GM23248 (cell line): ENCODE results near the gene EIF3B. TPM values are rescaled to one million over a fixed set of nuclear protein-coding genes. Genes with fewer than 3 reads are reported as not detected.
"Not testable (repeated sequence)": the region's sequence is repeated elsewhere in the genome, so short reads cannot be mapped to it uniquely, and the experiment has no call there.

Experiments
- DNase-seq: peaks from one replicate; pipeline ENCODE4 v3.0.0-alpha.2; 2015
- H2AFZ ChIP-seq: fragments of 200-600 bp; sonication (generic); 2 replicates; pipeline ENCODE4 v1.6.1; 2016; ENCODE audit warnings: antibody characterized with exemption
- H3F3A ChIP-seq: fragments of 200-600 bp; sonication (generic); 2 replicates; pipeline ENCODE4 v1.6.1; 2016; ENCODE audit warnings: mild to moderate bottlenecking, antibody characterized with exemption, mixed run types; ENCODE audit not compliant: insufficient read depth
- H3K27ac ChIP-seq: fragments of 200-600 bp; sonication (generic); 2 replicates; pipeline ENCODE4 v1.5.1; 2016; ENCODE audit warnings: mild to moderate bottlenecking
- H3K27me3 ChIP-seq: fragments of 200-600 bp; sonication (generic); replicated peaks from 2 replicates; pipeline ENCODE4 v1.6.1; 2016; ENCODE audit warnings: mild to moderate bottlenecking; ENCODE audit not compliant: insufficient read depth
- H3K36me3 ChIP-seq: fragments of 200-600 bp; sonication (generic); 2 replicates; pipeline ENCODE4 v1.6.1; 2016; ENCODE audit warnings: low read depth, mild to moderate bottlenecking
- H3K4me1 ChIP-seq: fragments of 200-600 bp; sonication (generic); 2 replicates; pipeline ENCODE4 v1.6.1; 2016; ENCODE audit warnings: mild to moderate bottlenecking; ENCODE audit not compliant: insufficient read depth
- H3K4me2 ChIP-seq: fragments of 200-600 bp; sonication (generic); one replicate; pipeline ENCODE4 v1.6.1; 2016; ENCODE audit warnings: mild to moderate bottlenecking; ENCODE audit not compliant: unreplicated experiment
- H3K4me3 ChIP-seq: fragments of 200-600 bp; sonication (generic); 2 replicates; pipeline ENCODE4 v1.5.1; 2016; ENCODE audit warnings: mild to moderate bottlenecking
- H3K79me2 ChIP-seq: fragments of 200-600 bp; sonication (generic); 2 replicates; pipeline ENCODE4 v1.6.1; 2016; ENCODE audit warnings: mild to moderate bottlenecking; ENCODE audit not compliant: insufficient read depth
- H3K9ac ChIP-seq: fragments of 200-600 bp; sonication (generic); 2 replicates; pipeline ENCODE4 v1.6.1; 2016; ENCODE audit warnings: mild to moderate bottlenecking
- H3K9me2 ChIP-seq: fragments of 200-600 bp; sonication (generic); 2 replicates; pipeline ENCODE4 v1.6.1; 2016; ENCODE audit warnings: mixed run types, mild to moderate bottlenecking, moderate library complexity; ENCODE audit not compliant: insufficient read depth
- H3K9me3 ChIP-seq: fragments of 200-600 bp; sonication (generic); one replicate; pipeline ENCODE4 v1.6.1; 2017; ENCODE audit warnings: low read depth
- H4K20me1 ChIP-seq: fragments of 200-600 bp; sonication (generic); 2 replicates; pipeline ENCODE4 v1.6.0; 2016; ENCODE audit not compliant: insufficient read depth
- EZH2 ChIP-seq: fragments of 200-600 bp; sonication (generic); IDR thresholded peaks from 2 replicates; pipeline ENCODE4 v1.6.1; 2018; ENCODE audit warnings: antibody characterized with exemption, mild to moderate bottlenecking; ENCODE audit not compliant: insufficient read depth, poor library complexity, severe bottlenecking
- EZH2phosphoT487 ChIP-seq: fragments of 200-600 bp; sonication (generic); IDR thresholded peaks from 2 replicates; pipeline ENCODE4 v1.6.1; 2018; ENCODE audit warnings: antibody characterized with exemption, moderate library complexity, mild to moderate bottlenecking, low read depth; ENCODE audit not compliant: insufficient read depth
- WGBS, 2 experiments: methylation state at CpG; one replicate each; pipeline ENCODE4 v1.1.6; 2015 to 2017; ENCODE audit warnings: low lambda C conversion rate in 2 of 2, low coverage in 1 of 2; ENCODE audit errors: missing lambda C conversion rate in 2 of 2; 5-methylcytosine and 5-hydroxymethylcytosine counted together
- in situ Hi-C: fragments of 300-500 bp; cut with MboI; formaldehyde crosslinking; loops from 2 replicates; pipeline ENCODE4 v1.15.0; 2020
- polyA plus RNA-seq: library from polyadenylated mRNA; unstranded; fragments of >200 nt; fragmentation: Nextera tagmentation; extraction: Ambion mirVana; gene quantifications from 2 replicates; pipeline ENCODE4 v1.2.1, GENCODE V29; 2016
- total RNA-seq: library from RNA; depleted of rRNA; stranded (reverse); fragments of >200 nt; shearing (Covaris generic); gene quantifications from 2 replicates; pipeline ENCODE4 v1.2.3, GENCODE V29; 2014

The EIF3B gene
- total and polyA plus RNA-seq, 2 experiments from 2014 or later = 79.5 to 180 TPM

GRCh38 chr7:2374830-2375728 lies 20.5 kb downstream of the EIF3B start:
- 88 to 89% methylated on average over 26 of the region's 26 CpGs for WGBS, 2 experiments
- TF ChIP-seq EZH2phosphoT487 = no peak
- Histone ChIP-seq H2AFZ (no peak overlapping the region), H3K9me3 (no peaks in the 10 kb centered on the region), H3K4me1 (no peaks in the 10 kb centered on the region), H3K9me2 (no peaks in the 10 kb centered on the region), H3K27ac (no peak overlapping the region), H3K27me3 (no peaks in the 10 kb centered on the region), H3K79me2 (peaks cover 87% of the 10 kb centered on the region), H3K9ac (no peak overlapping the region), H3F3A (no peaks in the 10 kb centered on the region), H3K4me2 (no peak overlapping the region), H3K36me3 (peaks cover 43% of the 10 kb centered on the region; the same call in 1 of the 2 replicates), H3K4me3 (no peak overlapping the region), H4K20me1 (no peaks in the 10 kb centered on the region)
- in situ Hi-C loops = no loop called here
- no peak for DNase-seq

GRCh38 chr7:2376351-2377154 lies 21.9 kb downstream of the EIF3B start:
- no peak for DNase-seq
- Histone ChIP-seq H3K4me2 (no peak overlapping the region), H3K79me2 (peaks cover 73% of the 10 kb centered on the region), H3K4me1 (no peaks in the 10 kb centered on the region), H2AFZ (no peak overlapping the region), H3K9me2 (no peaks in the 10 kb centered on the region), H3K9ac (no peak overlapping the region), H3K9me3 (no peaks in the 10 kb centered on the region), H3K36me3 (peaks cover 35% of the 10 kb centered on the region; the same call in 1 of the 2 replicates), H3K4me3 (no peak overlapping the region), H4K20me1 (no peaks in the 10 kb centered on the region), H3F3A (no peaks in the 10 kb centered on the region), H3K27ac (no peak overlapping the region), H3K27me3 (no peaks in the 10 kb centered on the region)
- TF ChIP-seq EZH2phosphoT487 (no peak), EZH2 (no peak)
- in situ Hi-C loops = no loop called here
- 93 to 94% methylated on average over 27 of the region's 27 CpGs for whole genome bisulfite sequencing, 2 experiments

GRCh38 chr7:2377492-2377891 lies 22.9 kb downstream of the EIF3B start:
- H3K9me2 ChIP-seq, H3K4me3 ChIP-seq, in situ Hi-C loops, H3K9me3 ChIP-seq, H3K27me3 ChIP-seq, H3K4me1 ChIP-seq, H2AFZ ChIP-seq, H3K4me2 ChIP-seq, H3K9ac ChIP-seq, DNase-seq, H3K27ac ChIP-seq, H4K20me1 ChIP-seq, H3F3A ChIP-seq: not testable (repeated sequence)
- H3K79me2 ChIP-seq = peaks cover 63% of the 10 kb centered on the region
- peaks cover 27% of the 10 kb centered on the region; the same call in 1 of the 2 replicates for H3K36me3 ChIP-seq
- 92 to 100% methylated on average over 5 to 17 of the region's 18 CpGs for WGBS, 2 experiments

- H3K4me2 ChIP-seq, H3K4me3 ChIP-seq, H3K9me3 ChIP-seq, H2AFZ ChIP-seq, H3K4me1 ChIP-seq, H4K20me1 ChIP-seq, H3K27ac ChIP-seq, H3F3A ChIP-seq, H3K27me3 ChIP-seq, in situ Hi-C loops, H3K9me2 ChIP-seq, DNase-seq, H3K9ac ChIP-seq: not testable (repeated sequence)
- WGBS, 2 experiments = 90 to 100% methylated on average over 3 to 18 of the region's 18 CpGs
- peaks cover 57% of the 10 kb centered on the region for H3K79me2 ChIP-seq
- H3K36me3 ChIP-seq = peaks cover 25% of the 10 kb centered on the region; the same call in 1 of the 2 replicates
Measured at GRCh38 chr7:2378125-2378524, 23.5 kb downstream of the EIF3B start.
